KOPT-K1 (cell line): Measurements from ENCODE around the gene B4GALT3.

Source experiments
- H3K27ac ChIP-seq: fragments of 200-600 bp; sonication (generic); 2 replicates; pipeline ENCODE4 v1.5.1; 2016; ENCODE audit warnings: antibody characterized with exemption, mild to moderate bottlenecking, low read depth, low read length; ENCODE audit not compliant: poor library complexity, severe bottlenecking
- H3K36me3 ChIP-seq: fragments of 200-600 bp; sonication (generic); 2 replicates; pipeline ENCODE4 v1.5.1; 2017; ENCODE audit warnings: antibody characterized with exemption, mild to moderate bottlenecking, low read length, moderate library complexity; ENCODE audit not compliant: insufficient read depth
- H3K9me3 ChIP-seq: fragments of 200-600 bp; sonication (generic); 2 replicates; pipeline ENCODE4 v1.5.1; 2017; ENCODE audit warnings: antibody characterized with exemption, low read length, mild to moderate bottlenecking; ENCODE audit not compliant: insufficient read depth, poor library complexity, severe bottlenecking

The B4GALT3 gene

DNA sequence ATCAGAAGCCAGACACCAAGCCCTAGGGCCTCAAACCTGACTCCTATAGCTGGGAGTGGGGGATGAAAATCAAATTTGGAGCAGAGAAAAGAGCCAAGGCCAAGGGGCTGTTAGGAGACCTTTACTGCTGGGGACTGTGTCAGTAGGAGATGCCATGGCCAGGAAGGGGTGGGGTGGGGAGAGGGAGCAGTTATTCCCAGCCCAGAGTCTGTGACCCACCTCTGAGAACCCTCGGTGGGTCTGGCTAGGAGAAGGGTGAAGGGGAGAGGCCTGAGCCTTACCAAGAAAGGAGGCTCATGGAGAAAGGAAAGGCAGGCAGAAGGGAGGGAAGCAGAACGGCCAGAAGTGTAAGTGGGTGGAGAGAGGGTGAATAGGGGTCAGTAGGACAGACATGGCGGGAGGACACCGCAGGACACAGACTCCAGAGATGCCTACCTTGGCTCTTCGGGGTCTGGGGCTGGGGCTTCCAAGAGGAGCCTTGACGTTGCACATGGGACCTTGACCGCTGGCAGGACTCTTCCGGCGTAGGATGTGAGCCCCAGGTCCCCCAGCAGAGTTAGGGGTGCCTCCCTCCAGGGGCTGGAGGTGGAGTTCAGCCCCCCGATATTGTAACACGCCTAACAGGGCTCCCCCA lies 20.4 kb upstream of the B4GALT3 start:
- Histone ChIP-seq H3K36me3 (no peaks in the 10 kb centered on the region), H3K27ac (no peak overlapping the region), H3K9me3 (no peaks in the 10 kb centered on the region)

DNA sequence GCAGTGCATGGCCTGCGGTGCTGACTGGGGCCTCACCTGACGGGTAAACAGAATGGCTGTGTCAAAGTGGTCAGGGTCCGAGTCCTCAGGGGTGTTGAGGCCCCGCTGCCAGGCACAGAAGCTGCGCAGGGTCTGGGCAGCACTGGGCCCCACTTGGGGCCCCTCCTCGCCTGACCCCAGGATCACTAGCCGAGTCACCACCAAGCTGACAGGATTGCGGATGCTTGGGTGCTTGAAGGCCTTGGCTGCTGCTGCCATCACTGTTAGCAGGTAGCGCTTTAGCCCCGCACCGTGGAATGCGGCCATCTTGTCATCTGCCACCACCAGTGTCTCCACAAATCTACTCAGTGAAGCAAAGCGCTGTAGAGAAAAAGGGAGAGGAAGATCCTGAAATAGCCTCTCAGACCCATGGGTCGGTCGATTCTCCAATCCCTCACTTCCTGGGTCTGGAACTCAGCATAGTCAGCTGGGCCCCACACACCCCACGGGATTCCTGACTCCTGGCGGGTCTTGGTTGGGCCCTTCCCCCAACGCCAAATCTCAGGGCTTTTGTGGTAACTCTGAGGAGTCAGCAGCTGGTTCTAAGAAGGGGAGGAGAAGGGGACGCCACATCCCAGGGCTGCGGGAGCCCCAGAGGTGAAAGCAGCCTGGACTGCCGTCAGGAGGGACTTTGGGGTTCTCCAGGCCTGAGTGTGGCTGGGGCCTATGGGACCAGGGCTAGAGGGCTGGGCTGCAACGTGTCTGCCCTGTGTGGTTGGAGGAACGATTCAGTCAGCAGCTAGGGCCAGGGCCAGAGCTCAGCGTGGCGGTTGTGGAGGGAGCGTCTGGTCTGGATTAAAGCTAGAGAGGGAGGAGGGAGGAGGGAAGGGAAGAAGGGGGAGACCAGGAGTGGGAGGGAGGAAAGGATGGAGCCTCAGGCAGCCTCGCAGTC lies 19.5 kb upstream of the B4GALT3 start:
- no peaks in the 10 kb centered on the region for H3K9me3 ChIP-seq
- H3K36me3 ChIP-seq = no peaks in the 10 kb centered on the region
- no peak overlapping the region for H3K27ac ChIP-seq

DNA sequence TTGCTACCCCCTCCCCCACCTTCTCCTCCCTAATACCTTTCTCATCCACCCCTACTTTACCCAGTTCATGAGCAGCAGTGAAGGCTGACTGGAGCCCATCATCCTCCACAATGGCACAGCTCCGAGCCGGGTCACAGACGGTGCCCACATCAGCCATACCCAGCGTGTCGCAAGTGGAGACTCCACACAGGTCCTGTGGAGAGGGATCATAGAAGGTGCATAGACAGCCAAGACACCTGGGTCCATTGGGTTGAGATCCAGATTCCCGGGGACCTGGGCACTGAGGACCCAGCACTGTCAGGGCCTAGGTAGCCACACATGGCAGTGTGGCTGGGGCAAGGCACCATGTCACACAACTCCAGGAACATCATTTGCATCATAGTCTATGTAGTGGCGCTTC lies 18.8 kb upstream of the B4GALT3 start:
- Histone ChIP-seq H3K36me3 (no peaks in the 10 kb centered on the region), H3K9me3 (no peaks in the 10 kb centered on the region), H3K27ac (no peak overlapping the region)

DNA sequence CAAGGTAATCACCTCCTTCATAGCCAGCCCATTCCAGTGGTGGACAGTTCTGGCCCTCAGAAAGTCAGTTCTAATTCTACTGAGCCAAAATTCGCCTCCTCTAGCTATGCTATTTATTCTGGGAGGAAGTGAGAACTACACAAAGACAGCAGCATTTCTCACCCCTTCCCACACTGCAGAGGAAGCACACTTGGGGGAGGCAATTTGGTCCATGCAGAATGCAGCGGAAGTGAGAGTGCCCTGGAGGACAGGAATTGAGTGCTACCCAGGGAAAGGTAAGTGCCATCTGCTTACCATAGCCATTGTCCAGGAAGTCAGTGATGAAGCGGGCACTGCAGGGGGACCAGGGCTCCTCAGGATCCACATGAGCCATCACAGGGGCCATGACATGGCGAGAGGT lies 17.9 kb upstream of the B4GALT3 start:
- Histone ChIP-seq H3K9me3 (no peaks in the 10 kb centered on the region), H3K36me3 (no peaks in the 10 kb centered on the region), H3K27ac (no peak overlapping the region)

DNA sequence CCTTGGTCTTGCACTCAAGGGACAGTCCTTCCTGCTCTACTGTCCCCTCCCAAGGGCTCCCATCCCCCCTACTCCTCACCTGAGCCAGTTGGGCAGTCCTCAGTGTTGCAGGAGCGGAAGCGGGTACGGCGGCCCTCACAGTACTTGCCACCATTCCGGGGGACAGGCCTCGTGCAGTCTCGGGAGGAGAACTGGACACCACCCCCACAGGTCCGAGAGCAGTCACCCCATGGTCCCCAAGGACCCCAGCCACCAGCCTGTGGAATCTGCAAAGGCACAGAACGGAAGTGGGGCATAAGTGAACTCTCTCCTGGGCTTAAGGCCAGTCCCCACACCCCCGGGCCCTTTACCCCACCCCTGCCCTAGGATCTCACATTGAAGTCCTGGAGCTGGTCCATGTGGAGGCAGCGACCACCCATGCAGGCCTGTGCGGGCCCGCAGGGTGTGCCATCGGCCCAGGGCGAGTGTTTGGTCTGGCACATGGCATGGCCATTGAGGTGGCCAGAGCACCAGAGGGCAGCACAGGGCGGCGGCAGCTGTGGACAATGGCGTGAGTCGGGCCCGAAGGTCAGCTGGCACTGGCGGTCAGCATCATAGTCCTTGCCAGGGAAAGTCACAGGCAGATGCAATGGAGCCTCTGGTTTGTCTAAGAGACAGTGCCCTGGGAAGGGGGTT lies 16.4 kb upstream of the B4GALT3 start:
- H3K36me3 ChIP-seq = no peaks in the 10 kb centered on the region
- H3K9me3 ChIP-seq = no peaks in the 10 kb centered on the region
- H3K27ac ChIP-seq = no peak overlapping the region

DNA sequence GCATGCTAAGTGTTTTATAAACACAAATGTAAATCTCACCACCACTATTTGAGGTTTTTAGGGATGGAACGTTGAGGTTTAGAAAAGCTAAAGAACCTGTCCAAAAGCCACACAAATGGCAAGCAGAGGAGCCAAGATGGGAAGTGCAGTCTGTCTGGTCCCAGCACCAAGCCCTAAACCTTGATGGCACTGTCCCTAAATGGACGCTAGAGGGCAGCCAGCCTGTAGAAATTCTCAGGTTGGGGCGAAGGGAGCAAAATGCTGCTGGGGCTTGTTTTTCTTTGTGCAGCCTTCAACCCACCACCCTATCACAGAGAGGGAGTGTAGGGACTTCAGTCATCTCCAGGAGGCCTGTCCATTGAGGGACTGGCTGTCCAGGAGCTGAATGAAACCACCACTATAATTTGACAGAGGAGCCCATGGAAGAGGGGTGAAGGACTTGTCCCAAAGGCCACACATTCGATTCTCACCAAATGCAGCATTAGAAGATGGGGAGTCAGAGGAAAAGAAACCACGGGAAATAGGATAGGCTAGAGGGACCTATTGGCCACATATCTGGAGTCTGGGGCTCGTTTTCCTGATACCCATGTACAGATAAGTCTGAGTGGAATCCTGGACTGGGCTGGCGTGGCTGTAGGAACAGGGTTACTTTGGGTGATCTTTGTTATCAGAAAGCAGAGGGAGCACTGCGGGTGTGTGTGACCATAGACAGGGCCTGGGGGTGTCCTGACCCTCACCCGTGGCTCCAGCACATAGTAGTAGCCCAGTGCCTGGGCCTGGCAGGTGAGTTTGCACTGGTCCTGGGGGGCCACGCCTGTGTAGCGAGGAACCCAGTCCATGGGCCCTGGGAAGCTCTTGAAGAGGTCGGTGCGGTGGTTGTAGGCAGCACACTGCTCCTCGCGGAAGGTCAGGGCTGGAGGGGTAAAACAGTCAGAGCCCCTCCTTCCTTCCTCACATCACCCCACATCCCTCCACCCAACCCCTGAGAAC lies 15.5 kb upstream of the B4GALT3 start:
- Histone ChIP-seq H3K36me3 (no peaks in the 10 kb centered on the region), H3K9me3 (no peaks in the 10 kb centered on the region), H3K27ac (no peak overlapping the region)

DNA sequence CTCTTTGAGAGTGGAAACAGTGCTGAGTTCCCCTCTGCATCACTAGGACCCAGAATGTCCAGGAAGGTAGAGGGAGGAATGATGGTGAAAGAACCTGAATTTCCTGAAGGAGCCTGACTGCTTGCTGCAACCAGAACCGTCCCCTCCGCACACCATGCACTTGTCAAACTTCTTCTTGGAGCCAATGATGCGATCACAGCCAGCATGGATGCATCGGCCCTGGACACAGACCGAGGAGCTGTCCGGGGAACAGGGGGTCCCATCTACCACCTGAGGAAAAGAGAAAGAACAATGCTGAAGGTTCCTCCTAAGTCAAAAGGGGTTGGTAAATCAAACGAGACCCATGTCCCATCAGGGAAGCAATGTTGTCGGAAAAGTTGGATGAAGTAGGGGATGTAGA lies 14.7 kb upstream of the B4GALT3 start:
- Histone ChIP-seq H3K9me3 (no peaks in the 10 kb centered on the region), H3K27ac (no peak overlapping the region), H3K36me3 (no peaks in the 10 kb centered on the region)

DNA sequence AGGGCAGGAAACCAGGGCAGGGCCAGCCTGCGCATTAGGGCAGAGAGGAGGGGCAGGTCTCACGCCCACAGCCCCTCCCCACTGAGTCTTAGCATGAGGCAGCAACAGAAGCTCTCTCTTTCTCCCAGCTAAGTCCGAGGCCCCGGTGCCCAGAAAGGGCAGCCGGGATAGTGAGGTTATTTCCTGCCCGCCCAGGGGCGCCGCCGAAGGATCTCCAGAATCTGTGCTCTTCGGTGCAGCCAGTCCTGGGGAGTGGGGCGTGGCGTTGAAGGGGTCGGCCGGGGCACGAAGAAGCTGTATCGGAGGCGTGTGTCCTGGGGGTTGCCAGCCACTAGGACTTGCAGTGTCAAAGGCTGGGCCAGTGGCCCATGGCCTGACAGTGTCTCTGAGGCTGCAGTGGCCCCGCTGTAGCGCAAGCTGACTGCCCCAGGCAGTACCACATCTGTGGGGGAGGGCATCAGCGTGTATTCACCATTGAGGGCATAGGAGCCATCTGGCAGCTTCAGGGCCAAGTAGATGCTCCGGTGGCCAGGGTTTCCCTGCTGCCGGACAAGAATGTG lies 13.7 kb upstream of the B4GALT3 start:
- Histone ChIP-seq H3K9me3 (no peaks in the 10 kb centered on the region), H3K36me3 (no peaks in the 10 kb centered on the region), H3K27ac (no peak overlapping the region)

DNA sequence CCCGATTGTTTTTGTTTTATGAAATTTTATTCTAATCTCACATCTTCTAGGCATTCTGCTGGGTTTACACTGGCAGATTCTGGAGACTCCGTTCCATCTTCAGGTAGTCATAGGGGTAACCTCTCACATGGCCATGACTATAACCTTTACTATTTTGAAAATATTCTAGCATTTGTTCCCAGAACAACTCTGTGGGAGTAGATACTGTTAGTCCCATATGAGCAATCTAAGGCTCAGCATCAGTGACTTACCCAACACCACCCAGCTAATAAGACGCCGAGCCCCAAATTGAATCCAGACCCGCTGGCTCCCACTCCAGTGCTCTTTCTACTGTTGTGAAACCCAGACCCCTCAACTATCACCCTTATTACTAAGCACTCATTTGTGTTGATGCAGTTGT lies 11.7 kb upstream of the B4GALT3 start:
- Histone ChIP-seq H3K27ac (no peak overlapping the region), H3K9me3 (no peaks in the 10 kb centered on the region), H3K36me3 (no peaks in the 10 kb centered on the region)

DNA sequence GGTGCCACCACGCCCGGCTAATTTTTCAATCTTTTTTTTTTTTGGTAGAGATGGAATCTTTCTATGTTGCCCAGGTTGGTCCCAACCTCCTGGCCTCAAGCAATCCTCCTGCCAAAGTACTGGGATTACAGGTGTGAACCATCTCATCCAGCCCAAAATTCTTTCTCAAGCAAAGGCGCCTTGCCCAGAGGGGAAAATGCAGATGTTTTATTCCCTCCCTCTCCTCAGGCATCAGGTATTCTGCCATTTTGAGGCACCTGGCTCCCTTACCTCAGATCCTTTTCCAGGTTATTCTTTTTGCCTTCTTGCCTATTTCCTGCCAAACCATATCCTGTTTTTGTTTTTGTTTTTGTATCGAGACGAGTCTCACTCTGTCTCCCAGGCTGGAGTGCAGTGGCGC lies 11.1 kb upstream of the B4GALT3 start:
- Histone ChIP-seq H3K9me3 (no peaks in the 10 kb centered on the region), H3K36me3 (no peaks in the 10 kb centered on the region), H3K27ac (no peak overlapping the region)

DNA sequence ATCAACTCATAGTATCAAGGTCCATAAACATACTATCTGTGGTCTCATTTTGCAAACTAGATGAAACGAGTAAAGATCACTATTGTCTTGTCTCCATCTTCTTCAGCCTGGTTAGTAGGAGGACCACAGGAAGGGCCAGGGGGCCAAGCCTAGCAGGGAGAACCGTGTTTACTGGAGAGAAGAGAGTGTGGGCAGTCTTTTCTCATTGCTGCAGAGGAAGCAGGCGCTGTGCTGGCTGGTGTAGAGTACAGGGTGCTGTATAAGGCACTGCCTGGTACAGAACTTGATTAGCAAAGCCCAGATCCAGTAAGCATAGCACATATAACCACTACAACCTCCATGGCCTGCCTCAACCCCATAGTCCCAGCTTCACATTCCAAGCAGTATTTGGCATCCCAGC lies 10.0 kb upstream of the B4GALT3 start:
- Histone ChIP-seq H3K27ac (no peak overlapping the region), H3K36me3 (no peaks in the 10 kb centered on the region), H3K9me3 (no peaks in the 10 kb centered on the region)

DNA sequence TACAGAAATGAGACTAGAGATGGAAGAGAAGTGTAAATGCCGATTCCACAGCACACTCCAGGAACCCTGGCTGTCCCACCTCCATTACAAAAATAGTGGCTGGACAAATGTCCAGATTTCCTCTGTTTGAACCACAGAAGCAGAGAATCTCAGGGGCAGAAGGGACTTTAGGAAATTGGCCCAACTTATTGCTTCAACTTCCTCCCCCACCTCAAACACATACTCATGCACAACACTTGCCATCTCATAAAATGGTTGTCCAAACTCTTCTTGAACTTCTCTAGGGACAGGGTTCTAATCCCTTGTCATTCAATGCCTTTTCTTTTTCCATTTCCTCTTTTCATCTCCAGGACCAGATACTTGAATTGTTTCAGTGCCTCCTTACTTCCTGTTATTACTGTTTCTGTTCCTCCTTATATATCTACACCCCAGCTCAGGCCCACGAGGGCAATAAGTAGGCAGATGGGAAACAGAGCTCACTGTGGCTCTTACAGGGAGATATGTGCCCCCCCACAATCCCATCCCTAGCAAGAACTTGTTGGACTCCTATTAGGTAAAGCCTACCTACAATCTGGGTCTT lies 8.5 kb upstream of the B4GALT3 start:
- H3K36me3 ChIP-seq = no peaks in the 10 kb centered on the region
- H3K9me3 ChIP-seq = no peaks in the 10 kb centered on the region
- peak overlapping the region; percentile 54 for H3K27ac ChIP-seq

DNA sequence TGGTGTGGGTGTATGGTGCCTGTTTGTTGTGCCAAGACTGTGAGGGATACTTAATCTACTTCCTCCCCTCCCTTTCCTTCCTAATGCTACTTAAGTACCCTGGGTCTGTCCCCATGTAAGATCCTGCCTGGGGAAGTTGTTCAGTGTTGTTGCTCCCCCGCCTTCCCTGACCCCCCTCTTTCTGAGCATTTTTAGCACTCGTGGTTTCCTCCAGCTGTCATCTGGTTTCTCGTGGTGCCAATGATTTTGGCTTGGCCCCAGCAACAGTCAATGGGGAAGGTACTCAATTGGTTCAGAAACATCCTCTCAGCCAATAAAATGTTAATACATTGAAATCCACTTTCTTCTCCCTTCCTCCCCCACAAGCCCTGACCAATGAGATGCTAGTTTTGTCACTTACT lies 8.0 kb upstream of the B4GALT3 start:
- no peaks in the 10 kb centered on the region for H3K36me3 ChIP-seq
- no peaks in the 10 kb centered on the region for H3K9me3 ChIP-seq
- peak overlapping the region; percentile 54 for H3K27ac ChIP-seq

DNA sequence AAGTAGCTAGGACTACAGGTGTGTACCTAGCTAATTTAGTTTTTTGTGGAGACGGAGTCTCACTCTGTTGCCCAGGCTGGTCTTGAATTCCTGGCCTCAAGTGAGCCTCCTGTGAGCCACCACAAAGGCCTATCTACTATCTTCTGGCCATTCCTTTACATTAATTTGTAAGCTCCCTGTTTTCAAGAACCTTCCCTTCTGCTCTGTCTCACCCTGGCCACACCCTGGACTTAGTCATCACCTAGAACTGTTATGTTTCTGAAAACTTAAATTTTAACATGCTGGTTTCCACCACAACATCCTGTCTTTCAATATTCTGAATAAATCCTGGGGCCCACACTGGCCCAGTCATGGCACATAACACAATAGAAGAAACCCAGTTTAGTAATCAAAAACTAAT lies 4.9 kb upstream of the B4GALT3 start:
- H3K27ac ChIP-seq = no peak overlapping the region
- H3K9me3 ChIP-seq = no peaks in the 10 kb centered on the region
- no peaks in the 10 kb centered on the region for H3K36me3 ChIP-seq
